Hair follicular keratinocyte (primary cell): Measurements from ENCODE around the gene SPINK2. TPM values are rescaled to one million over a fixed set of nuclear protein-coding genes. Genes with fewer than 3 reads are reported as not detected.

Experiments
- total RNA-seq: library from RNA; depleted of rRNA; stranded (reverse); fragments of >200 nt; gene quantifications from 2 replicates; pipeline ENCODE4 v1.2.3, GENCODE V29; 2015

Gene SPINK2, protein sequence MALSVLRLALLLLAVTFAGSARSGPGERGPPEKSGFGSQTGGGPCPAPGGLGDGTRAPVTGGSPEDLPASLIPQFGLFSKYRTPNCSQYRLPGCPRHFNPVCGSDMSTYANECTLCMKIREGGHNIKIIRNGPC
- not detected in 2 replicates for total RNA-seq

DNA sequence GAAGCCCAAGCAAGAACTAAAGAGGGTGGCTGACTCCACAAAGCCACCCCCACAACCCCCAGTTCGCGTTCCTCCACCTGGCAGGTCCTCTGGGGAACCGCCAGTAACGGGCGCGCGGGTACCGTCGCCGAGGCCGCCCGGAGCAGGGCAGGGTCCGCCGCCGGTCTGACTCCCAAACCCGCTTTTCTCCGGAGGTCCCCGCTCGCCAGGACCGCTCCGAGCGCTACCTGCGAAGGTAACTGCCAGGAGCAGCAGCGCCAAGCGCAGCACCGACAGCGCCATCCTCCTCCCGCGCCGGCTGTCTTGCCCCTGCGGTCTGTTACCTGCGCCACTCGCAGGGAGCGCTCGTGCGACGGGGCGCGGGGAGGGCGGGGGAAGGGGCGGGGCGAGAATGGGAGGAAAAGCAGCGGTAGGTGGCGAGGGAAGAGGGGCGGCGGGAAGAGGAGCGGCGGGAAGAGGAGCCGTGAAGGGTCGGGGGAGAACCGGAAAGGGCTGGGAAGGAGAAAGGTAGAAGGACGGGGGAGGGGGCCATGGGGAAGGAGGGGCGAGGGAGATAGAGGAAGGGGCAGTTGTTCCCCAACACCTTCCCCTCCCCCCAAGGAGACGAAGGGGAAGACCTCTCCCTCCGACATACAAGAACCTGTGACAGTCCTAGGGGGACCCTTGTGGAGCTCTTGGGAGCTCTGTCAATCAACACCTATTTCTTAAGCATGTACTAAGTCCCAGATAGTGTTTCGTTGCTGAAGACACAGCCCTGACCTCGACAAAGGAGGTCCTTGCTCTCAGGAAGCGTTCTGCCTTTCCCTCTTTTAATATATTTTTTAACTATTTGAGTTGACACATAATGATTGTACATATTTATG is at the start of gene SPINK2:
Gene SPINK2 (minus strand): TSS at position 321 of the 863 bp plus-strand sequence. CDS start 39 bp downstream, at position 282.

Other genes with a start within 250 kb of the SPINK2 start
- 2.2 and 9.1 TPM in 2 replicates for gene HOPX, start 140.4 kb downstream of the SPINK2 start, total RNA-seq
- 18.8 and 22.7 TPM in 2 replicates for gene REST, start 86.2 kb upstream of the SPINK2 start, total RNA-seq
- 24.3 and 26.7 TPM in 2 replicates for gene NOA1, start 155.9 kb upstream of the SPINK2 start, total RNA-seq
- gene POLR2B, start 157.2 kb upstream of the SPINK2 start, total RNA-seq: 55.4 and 64.4 TPM in 2 replicates